Fibroblast of mammary gland (primary cell): ENCODE measurements around the gene ZNF750.
A peak's percentile ranks its signal among the peaks of the same experiment; 100 is the strongest.

ENCODE experiments used
- DNase-seq: peaks from one replicate; pipeline ENCODE4 v3.0.0-alpha.2; 2010; ENCODE audit warnings: low read depth
- H3K4me3 ChIP-seq: 2 replicates; pipeline ENCODE4 v1.5.1; 2011; ENCODE audit warnings: low read depth, mild to moderate bottlenecking, low read length, moderate library complexity; ENCODE audit not compliant: control insufficient read depth
- TF ChIP-seq, protein P1 (sequence below): conservative IDR thresholded peaks from 2 replicates; pipeline ENCODE4 v1.5.1; 2011; ENCODE audit warnings: low read depth, low read length, inconsistent platforms; ENCODE audit not compliant: control insufficient read depth, insufficient read depth

ZNF750 gene

DNA sequence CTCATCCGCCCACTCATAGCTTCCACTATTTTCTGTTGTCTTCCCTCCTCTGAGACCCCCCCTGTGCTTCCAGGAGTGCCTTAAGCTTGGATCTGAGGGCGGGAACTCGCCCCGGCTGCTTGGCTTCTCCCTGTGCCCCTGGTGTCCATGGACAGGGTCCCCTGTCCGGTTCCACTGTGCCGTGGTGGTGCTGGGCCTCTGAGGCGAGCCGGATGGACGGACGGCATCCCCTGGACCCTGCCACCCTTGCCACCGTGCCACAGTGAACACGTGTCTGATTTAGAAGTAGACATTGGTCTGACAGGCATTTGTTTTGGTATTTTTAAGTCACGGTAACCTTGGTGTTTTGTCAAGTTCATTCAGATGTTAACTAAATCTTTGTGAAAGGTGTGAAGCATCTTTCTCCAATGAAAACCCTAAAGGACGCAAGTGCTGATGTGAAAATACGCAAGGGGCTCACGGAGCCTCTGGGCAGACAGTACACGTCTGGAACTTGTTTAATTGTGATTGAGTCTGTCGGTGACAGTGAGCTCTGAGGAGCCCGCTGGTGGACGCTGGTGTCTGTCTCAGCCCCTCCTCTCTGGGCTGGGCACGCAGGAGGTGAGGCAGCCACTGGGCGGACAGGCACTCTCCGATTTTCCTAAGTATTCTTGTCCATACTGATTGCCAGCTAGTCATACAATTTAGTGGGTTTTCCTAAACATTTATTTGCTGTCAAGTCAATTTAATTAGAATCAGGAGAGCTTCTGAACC is 26.3 kb downstream of the ZNF750 start:
- H3K4me3 ChIP-seq, result no peak overlapping the region
- no peak for DNase-seq
- TF ChIP-seq, protein P1, sequence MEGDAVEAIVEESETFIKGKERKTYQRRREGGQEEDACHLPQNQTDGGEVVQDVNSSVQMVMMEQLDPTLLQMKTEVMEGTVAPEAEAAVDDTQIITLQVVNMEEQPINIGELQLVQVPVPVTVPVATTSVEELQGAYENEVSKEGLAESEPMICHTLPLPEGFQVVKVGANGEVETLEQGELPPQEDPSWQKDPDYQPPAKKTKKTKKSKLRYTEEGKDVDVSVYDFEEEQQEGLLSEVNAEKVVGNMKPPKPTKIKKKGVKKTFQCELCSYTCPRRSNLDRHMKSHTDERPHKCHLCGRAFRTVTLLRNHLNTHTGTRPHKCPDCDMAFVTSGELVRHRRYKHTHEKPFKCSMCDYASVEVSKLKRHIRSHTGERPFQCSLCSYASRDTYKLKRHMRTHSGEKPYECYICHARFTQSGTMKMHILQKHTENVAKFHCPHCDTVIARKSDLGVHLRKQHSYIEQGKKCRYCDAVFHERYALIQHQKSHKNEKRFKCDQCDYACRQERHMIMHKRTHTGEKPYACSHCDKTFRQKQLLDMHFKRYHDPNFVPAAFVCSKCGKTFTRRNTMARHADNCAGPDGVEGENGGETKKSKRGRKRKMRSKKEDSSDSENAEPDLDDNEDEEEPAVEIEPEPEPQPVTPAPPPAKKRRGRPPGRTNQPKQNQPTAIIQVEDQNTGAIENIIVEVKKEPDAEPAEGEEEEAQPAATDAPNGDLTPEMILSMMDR, result no peak

DNA sequence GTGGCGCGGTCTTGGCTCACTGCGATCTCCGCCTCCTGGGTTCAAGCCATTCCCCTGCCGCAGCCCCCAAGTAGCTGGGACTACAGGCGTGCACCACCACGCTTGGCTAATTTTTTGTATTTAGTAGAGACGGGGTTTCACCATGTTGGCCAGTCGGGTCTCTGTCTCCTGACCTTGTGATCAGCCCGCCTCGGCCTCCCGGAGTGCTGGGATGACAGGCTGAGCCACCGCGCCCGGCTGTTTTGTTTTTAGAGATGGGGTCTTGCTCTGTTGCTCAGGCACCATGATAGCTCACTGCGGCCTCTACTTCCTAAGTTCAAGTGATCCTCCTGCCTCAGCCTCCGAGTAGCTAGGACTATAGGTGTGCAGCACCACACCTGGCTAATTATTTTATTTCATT is 27.2 kb downstream of the ZNF750 start:
- TF ChIP-seq, protein P1, result no peak
- no peak overlapping the region for H3K4me3 ChIP-seq
- DNase-seq, result no peak

DNA sequence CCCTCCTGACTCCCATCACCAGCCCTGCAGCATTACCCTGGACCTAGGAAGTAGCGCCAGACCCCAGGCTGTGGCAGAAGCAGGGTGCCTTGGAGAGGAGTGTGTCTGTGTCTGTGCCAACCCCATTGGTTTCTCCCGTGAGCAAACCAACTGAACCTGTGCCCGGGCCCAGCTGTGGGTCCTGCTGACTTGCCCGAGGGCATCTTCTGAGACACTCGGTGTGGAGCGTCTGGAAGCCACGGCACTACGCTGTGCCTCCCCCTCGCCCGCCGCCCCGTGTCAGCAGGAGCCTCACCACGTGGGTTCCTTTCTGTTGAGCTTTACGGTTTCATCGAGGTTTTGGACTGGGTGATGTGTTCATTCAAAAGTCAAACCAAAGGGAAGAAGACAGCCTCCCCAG is 27.8 kb downstream of the ZNF750 start:
- H3K4me3 ChIP-seq, result no peak overlapping the region
- TF ChIP-seq, protein P1, result no peak
- no peak for DNase-seq

DNA sequence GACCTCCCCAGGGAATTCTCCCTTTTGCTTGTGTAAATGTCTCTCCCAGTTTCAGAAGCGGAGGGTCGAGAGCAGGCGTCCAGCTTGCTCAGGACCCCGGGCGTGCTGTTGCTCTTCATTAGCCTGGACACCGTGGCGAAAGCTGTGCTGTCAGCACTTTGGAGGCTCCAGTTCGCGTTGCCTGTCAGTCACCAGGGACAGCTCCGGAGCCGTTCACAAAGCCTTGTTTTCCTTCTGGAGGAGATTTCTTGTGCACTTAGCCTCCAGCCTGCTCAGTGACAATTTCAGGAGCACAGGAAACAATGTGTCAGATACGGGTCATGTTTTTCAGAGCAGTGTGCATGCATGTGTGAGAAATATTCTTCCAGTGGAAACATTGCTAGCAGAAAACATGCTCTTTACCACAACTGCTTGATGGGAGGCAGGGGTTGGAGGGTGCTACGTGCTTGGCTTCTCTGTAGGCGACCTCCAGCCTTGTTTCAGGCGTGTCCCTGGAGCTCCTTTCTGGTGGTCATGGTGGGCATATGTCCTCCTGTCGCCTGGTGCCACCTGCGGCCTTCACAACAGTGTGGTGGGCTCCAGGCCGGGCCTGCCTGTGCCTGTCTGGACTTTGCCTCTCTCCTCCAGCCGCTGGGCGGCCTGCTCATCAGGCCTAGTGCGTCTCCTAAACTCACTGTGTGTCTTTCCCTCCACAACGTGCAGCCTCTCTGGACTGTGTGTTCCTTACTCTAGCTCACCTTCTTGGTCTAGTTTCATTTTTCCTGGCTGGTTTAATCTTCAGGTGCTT is 29.0 kb downstream of the ZNF750 start:
- no peak overlapping the region for H3K4me3 ChIP-seq
- no peak for DNase-seq
- TF ChIP-seq, protein P1, result no peak

DNA sequence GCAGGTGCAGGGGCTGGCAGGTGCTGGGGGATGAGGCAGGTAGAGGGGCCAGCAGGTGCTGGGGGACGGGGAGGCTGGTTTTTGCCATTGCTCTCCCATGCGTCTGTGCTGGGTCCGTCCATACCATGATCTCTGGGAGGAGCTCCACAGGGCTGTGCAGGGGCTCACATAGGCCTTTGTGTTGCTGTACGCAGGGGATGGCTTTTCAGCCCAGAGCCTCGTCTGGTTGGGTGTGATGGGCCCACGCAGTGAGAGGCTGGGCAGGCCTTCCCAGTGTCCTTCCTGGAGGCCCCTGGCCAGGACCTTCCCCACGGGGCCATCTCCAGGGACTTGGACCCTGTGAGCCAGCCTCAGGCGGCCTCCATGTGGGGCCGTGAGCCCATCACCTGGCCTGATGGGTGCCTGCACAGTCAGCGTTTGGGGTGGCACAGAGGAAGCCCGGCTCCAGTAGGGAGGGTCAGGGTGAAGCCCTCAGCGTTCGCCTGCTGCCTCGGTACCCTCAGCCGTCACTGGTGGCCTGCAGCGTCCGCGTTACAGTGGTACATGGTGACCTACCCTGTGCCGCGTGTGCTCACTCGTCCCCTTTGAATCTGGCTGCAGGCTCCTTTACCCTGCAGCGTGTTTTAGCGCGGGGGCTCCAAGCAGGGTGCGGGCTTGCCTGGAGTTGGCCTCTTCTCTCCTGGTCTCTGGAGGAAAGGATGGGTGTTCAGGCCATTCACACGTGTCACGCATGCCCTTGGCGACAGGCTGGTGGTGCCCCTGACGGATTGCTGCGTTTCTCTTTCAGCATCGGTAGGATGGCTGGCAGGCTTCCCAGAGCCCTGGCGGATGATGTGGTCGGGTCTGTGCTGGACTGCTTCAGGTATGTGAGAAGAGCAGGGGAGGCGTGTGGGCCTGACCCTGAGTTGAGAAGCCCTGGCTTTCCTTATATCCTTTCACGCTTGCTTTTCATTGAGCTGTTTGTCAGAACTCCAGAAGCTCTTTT is 30.6 kb downstream of the ZNF750 start:
- no peak overlapping the region for H3K4me3 ChIP-seq
- TF ChIP-seq, protein P1, result no peak
- peak; percentile 4 for DNase-seq

DNA sequence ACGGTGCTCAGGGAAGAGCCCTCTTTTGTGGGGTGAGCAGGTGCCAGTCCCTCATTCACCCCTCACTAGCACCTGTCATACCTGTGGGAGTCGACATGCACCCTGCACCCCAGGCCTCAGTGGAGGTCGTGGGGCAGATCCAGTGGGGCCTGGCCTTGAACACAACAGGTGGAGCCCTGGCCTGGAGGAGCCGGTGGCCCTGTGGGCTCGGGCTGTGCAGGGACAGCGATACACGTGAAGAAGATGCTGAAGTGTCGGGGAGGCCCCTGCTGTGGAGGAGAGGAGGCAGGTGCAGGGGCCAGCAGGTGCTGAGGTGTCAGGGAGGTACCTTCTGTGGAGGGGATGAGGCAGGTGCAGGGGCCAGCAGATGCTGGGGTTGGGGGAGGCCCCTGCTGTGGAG is 31.8 kb downstream of the ZNF750 start:
- no peak for DNase-seq
- H3K4me3 ChIP-seq, result no peak overlapping the region
- TF ChIP-seq, protein P1, result no peak
